Effector memory CD4-positive, alpha-beta T cell (primary cell): ENCODE data around the gene SLC17A9.

Source experiments
- DNase-seq, 3 donors: peaks; one replicate each; pipeline ENCODE4 v3.0.0-alpha.2; 2020
- H3K27ac ChIP-seq: 2 replicates; pipeline ENCODE4 v1.7.0; 2013; ENCODE audit warnings: mild to moderate bottlenecking, low read length, moderate library complexity; ENCODE audit not compliant: insufficient read depth, poor library complexity, severe bottlenecking
- H3K27me3 ChIP-seq: replicated peaks from 2 replicates; pipeline ENCODE4 v1.7.0; 2013; ENCODE audit warnings: mild to moderate bottlenecking, low read length; ENCODE audit not compliant: insufficient read depth, control insufficient read depth, poor library complexity, severe bottlenecking
- H3K36me3 ChIP-seq: 2 replicates; pipeline ENCODE4 v1.7.0; 2013; ENCODE audit warnings: mild to moderate bottlenecking, low read length, moderate library complexity; ENCODE audit not compliant: control insufficient read depth, insufficient read depth
- H3K4me1 ChIP-seq: 2 replicates; pipeline ENCODE4 v1.7.0; 2013; ENCODE audit warnings: low read length, mild to moderate bottlenecking; ENCODE audit not compliant: control insufficient read depth, insufficient read depth, poor library complexity, severe bottlenecking
- H3K4me3 ChIP-seq: 2 replicates; pipeline ENCODE4 v1.7.0; 2013; ENCODE audit warnings: low read length, low read depth, mild to moderate bottlenecking; ENCODE audit not compliant: insufficient read depth, poor library complexity, severe bottlenecking
- H3K9me3 ChIP-seq: 2 replicates; pipeline ENCODE4 v1.7.0; 2013; ENCODE audit warnings: mild to moderate bottlenecking, low read length, moderate library complexity; ENCODE audit not compliant: control insufficient read depth

The SLC17A9 gene

DNA sequence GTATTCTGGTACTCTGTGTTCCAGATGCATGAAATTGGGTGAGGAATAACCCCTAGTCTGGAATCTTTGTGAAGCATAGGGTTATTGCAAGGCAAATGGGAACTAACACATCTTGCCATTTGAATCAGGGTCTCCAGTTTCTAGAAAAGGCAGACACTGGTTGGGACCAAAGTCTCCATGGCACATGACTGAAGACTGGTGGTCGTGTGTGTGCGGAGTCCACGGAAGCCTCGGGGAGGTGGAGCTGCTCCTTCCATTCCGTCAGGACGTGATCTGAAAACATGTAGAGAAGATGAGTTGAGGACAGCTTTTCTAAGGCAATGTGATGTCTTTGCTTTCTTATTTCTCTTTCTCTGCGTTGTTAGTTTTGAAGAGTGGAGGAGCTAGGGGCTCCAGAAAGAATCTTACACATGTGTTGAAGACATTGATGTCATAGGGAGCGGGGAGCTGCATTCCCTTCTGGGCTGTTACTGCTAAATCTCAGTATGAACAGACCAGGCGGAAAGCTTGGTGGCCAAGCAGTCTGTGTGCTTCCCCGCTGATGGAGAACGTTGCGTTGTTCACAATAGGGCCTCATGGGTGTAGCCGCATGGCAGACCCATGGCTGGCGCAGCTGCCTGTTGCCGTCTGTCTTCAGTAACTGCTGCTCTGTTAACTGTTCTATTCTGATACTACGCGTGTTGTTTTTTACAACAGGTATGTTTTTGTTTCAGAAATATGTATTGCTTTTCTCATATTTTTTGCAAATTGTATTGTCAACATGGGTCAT is 4.8 kb upstream of the SLC17A9 start:
- peaks cover 5% of the 10 kb centered on the region for H3K4me1 ChIP-seq
- H3K9me3 ChIP-seq, result no peaks in the 10 kb centered on the region
- H3K36me3 ChIP-seq, result peaks cover 60% of the 10 kb centered on the region
- no peak overlapping the region for H3K27ac ChIP-seq
- no peaks in the 10 kb centered on the region for H3K27me3 ChIP-seq
- H3K4me3 ChIP-seq, result no peak overlapping the region
- DNase-seq, result no peak

DNA sequence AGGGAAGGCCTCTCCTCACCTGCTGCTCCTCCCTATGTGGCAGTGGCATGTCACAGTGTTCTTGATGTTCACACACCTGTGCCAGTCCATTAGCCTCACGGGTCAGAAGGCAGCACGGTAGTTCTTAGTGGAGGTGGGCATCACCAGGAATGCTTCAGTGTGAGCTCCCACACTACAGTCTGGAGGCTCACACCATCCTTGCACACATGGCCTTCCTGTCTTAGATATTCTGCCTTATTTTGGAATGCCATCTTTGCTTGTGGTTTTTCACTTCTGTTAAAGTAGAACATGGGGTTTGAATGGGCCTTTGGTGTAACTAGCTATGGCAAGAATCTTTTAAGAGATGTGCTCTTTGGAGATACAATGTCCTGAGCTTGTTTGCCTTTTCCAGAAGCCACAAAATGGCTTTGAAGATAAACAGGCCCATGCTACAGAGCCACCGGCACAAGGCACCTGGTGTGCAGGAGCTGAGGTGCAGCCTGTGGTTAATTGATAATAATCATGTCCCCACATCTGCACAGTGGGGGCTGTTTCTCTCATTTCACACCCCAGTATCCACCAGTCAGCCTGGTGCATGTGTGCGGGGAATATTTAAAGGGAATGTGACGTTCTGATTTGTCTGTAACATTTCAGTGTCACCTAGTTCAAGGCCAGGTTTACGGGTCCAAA is 3.2 kb upstream of the SLC17A9 start:
- Histone ChIP-seq H3K27ac (no peak overlapping the region), H3K36me3 (peaks cover 45% of the 10 kb centered on the region), H3K4me1 (peaks cover 19% of the 10 kb centered on the region), H3K9me3 (no peaks in the 10 kb centered on the region), H3K4me3 (no peak overlapping the region), H3K27me3 (no peaks in the 10 kb centered on the region)
- no peak for DNase-seq

DNA sequence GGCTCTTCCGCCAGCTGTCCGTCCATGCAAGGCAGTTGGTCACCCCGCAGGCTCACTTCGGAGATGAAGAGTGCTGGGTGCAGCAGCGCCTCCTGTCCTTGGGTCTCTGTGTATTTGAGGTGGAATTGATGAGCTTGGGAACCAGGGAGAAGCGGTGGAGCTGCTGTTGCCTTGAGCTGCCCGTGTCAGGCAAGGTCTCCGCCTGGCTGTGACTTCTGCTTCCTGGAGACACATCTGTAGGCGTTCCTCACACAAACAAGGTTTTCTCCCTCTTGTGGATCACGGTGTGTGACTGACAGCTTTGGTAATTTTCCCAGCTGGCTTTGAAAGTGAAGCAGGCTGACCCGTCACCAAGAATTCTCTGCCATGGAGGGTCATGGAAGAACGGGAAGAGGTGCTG is 2.5 kb upstream of the SLC17A9 start:
- no peak for DNase-seq
- Histone ChIP-seq H3K27ac (no peak overlapping the region), H3K27me3 (no peaks in the 10 kb centered on the region), H3K4me1 (peaks cover 26% of the 10 kb centered on the region), H3K4me3 (no peak overlapping the region), H3K36me3 (peaks cover 38% of the 10 kb centered on the region), H3K9me3 (no peaks in the 10 kb centered on the region)

DNA sequence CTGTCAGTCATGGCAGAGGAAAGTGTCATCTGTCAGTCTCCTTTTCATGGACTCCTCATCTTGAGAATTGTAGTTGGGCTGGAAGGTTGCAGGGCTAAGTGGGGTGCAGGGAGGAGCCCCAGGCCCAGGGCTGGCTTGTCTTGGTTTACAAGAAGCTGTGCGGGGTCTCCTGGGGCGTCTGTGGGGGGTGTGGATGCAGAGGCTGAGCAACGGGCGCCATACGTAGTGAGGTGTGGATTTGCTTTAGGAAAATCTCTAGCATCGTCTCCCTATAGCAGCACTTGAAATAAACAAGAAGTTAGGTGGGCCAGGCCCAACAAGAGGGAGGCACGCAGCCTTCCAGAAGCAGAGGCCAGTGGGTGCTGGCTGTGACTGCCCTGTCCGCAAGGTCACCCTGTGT is 1.8 kb upstream of the SLC17A9 start:
- Histone ChIP-seq H3K4me1 (peaks cover 26% of the 10 kb centered on the region), H3K36me3 (peaks cover 30% of the 10 kb centered on the region), H3K4me3 (no peak overlapping the region), H3K27ac (no peak overlapping the region), H3K9me3 (no peaks in the 10 kb centered on the region), H3K27me3 (no peaks in the 10 kb centered on the region)
- DNase-seq, result no peak

DNA sequence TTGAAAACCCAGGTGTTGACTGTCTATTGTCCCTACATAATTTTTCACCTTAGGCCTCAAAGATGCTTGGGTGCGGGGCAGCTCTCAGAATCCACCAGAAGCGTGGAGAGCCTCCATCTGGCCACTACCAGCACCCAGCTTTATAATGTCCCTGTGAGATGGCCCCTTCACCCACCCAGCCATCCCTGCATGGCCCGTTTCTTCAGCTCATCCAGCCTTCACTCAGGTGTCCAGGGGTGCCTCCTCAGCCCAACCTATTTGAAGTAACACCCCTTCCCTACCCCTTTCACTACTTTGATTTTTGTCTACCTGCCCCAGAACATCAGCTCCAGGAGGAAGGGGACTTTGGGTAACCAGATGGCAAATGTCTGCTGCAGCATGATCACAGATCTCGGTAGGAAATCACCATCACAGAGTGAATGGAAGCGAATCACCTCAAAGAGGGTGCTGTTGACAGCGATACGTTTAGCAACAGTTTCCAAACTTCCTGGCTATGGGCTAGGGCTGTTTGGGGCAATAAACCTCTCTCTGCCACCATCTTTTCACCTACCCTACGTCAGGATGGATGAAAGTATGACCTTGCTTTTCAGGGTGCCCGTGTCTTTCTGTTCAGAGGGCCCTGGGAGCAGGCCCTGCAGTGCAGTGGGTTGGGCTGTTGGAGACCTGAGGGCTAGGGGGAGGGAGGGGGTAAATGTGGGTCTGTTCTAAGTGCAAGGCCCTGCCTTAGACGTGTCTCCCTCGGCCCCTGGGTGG is 1.2 kb upstream of the SLC17A9 start:
- H3K27ac ChIP-seq, result no peak overlapping the region
- no peak overlapping the region for H3K4me3 ChIP-seq
- H3K9me3 ChIP-seq, result no peaks in the 10 kb centered on the region
- DNase-seq, result no peak
- H3K27me3 ChIP-seq, result no peaks in the 10 kb centered on the region
- H3K36me3 ChIP-seq, result peaks cover 24% of the 10 kb centered on the region
- H3K4me1 ChIP-seq, result peaks cover 26% of the 10 kb centered on the region

DNA sequence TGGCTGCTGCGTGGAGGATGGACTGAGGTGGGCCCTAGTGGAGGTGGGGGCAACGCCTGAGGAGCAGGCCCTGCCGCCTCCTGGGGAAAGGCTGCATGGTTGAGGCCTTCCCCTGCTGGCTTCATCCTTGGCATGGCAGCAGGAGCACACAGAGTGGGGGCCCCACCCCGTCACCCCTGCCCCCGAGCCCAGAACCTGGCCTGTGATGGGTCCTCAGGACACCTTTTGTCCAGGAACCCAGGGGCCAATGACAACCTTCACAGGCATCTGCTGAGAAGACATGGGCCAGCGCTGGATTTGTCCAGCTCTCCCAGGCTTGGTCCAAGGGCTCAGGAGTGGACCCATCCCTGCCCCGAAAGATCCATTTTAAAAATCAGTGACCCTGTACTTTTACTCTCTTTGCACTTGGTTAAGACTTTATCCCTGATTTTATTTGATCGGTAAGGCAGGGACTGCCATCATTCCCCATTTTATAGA is 575 bp upstream of the SLC17A9 start:
- Histone ChIP-seq H3K4me1 (peaks cover 26% of the 10 kb centered on the region), H3K27me3 (no peaks in the 10 kb centered on the region), H3K36me3 (peaks cover 19% of the 10 kb centered on the region), H3K4me3 (no peak overlapping the region), H3K27ac (peak overlapping the region; percentile 11), H3K9me3 (no peaks in the 10 kb centered on the region)
- DNase-seq, result no peak

DNA sequence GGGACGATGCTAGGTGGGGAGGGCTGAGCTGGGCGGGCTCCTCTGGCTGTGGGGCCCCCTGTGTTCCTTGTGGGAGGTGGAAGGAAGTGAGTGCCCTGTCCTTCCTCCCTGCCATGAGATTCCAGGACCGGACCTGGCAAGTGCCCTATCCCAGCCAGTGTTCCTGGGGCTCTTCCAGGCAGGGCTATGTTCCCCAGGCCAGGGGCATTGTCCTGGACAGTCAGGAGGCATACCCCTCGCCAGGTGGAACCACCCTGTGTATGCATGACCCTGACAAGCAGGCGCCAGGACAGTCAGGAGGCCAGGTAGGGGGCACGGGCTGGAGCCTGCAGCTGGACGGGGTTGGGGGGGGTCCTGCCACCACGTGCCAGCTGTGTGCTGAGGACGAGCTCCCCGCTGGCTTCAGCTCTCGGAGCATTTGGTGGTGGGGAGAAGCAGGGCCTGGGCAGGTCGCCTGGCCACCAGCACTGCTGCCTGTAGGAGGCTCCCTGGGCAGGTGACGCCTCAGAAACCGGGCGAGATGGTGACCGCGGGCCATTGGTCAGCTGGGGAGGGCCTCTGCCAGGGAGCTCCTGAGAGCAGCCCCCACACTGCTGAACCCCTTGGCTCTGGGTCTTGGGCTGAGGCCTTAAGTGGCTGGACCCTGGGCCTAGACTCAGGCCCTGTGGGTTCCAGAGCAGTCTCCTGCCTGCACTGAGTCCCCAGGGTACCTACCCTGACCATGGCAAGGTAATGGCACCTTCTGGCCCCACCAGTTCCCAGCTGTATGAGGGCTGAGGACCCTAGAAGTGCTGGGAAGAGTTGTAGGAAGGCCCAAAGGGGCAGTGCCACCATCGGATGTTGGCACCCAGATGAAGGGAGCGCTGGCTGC is 694 bp downstream of the SLC17A9 start:
- Histone ChIP-seq H3K36me3 (peaks cover 7% of the 10 kb centered on the region), H3K4me1 (peaks cover 26% of the 10 kb centered on the region), H3K27me3 (no peaks in the 10 kb centered on the region), H3K9me3 (no peaks in the 10 kb centered on the region), H3K27ac (peak overlapping the region; percentile 66), H3K4me3 (peak overlapping the region; percentile 37)
- no peak for DNase-seq

DNA sequence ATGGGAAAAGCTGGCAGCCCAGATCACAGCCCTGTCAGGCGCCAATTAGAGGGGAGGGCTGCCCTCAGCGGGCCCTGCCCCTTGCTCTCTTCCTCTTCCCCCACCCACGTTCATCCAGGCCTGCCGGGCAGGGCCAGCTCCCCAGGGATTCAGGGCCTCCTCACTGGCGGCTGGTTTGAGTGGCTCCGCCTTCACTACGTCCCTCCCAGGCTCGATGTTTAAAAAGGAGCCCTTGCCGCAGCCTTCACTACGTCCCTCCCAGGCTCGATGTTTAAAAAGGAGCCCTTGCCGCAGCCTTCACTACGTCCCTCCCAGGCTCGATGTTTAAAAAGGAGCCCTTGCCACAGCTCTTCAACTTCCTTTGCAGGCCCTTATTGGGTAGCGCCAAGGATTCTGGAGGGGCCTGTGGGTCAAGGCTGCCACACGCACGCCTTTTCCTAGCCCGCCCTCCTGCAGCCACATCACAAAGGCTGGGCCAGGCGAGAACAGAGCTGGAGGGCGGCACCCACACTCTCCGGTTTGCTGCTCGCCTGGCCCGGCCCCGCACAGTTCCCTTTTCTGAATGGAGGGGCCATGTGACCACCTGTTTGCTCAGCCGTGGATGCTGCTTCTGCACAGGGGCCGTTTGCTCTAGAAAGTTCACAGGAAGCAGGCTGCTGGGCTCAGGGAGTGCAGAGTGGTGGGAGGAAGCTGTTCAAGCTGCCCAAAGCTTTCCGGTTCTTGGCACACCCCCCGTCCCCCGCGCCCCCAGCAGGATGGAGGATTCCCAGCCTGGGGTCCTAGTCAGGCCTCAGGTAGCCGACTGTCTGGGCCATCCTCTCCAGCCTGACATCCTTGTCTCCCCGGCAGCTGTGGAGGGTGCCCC is 1.6 kb downstream of the SLC17A9 start:
- DNase-seq, result peak; percentile 38 to 61 (median 51)
- Histone ChIP-seq H3K27ac (peak overlapping the region; percentile 66), H3K27me3 (no peaks in the 10 kb centered on the region), H3K4me3 (peak overlapping the region; percentile 37), H3K36me3 (no peaks in the 10 kb centered on the region), H3K9me3 (no peaks in the 10 kb centered on the region), H3K4me1 (peaks cover 26% of the 10 kb centered on the region)
